ENCODE measurements around the gene TMEM232. TPM values are rescaled to one million over a fixed set of nuclear protein-coding genes. Genes with fewer than 3 reads are reported as not detected.

The TMEM232 gene
- total RNA-seq, 2 donors from 2014 or later, result 3.9 to 4.2 TPM

DNA sequence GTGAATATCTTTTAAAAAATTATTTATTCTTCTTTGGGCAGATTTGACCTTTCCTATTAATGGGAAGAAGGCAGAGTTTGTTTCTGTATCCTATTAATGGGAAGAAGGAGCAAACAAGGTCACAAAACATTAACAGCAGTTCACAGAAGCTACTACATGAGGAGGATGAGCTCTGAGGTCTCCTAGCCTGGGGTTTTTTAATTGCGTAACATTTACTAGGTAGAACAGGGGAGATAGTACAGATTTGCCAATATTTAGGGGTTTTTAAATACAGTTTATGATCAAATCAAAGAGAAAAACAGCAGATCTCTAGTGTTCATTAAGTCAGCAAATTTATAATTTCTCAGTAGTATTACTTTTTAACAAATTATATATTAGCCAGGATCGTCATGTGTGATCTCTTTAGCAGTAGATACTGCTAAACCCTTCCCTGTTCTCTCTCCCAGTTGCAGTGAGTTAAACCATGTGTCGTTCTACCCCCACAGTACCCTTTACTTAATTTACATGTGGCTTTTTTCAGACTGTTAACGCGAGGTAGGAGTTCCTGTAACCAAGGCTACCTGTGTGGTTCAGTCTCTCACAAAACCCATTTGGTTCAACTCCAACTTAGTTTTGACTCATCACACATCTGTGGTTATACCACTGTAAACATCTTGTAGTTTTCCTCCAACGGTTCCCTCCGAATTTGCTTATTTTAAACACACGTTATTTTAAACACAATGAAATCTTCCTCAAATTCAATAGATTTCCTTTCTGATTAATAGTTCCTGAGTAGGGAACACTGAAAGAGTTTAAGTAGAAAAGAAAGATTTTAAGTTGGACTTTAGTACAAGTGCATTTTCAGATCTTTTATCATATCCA lies 25.7 kb upstream of the TMEM232 start:
- Mint-ChIP-seq H3K9me3 (no peaks in the 10 kb centered on the region), H3K4me1 (no peaks in the 10 kb centered on the region), H3K4me3 (no peak overlapping the region), H3K27me3 (ENCODE audit: insufficient read depth) (no peaks in the 10 kb centered on the region), H3K36me3 (ENCODE audit: low read depth) (peaks cover 13% of the 10 kb centered on the region), H3K27ac (no peak overlapping the region)
- no peak overlapping the region for H3K9ac ChIP-seq (ENCODE audit: extremely low read depth, low read length, poor library complexity, severe bottlenecking)
- no peak for DNase-seq
- no peaks in the 10 kb centered on the region for H3K27me3 ChIP-seq (ENCODE audit: control insufficient read depth, insufficient read depth, low read length, poor library complexity, severe bottlenecking)
- no peak overlapping the region for H3K4me3 ChIP-seq (ENCODE audit: low read length)
- no peaks in the 10 kb centered on the region for H3K4me1 ChIP-seq (ENCODE audit: control insufficient read depth, insufficient read depth, low read length)
- TF ChIP-seq, protein P1, sequence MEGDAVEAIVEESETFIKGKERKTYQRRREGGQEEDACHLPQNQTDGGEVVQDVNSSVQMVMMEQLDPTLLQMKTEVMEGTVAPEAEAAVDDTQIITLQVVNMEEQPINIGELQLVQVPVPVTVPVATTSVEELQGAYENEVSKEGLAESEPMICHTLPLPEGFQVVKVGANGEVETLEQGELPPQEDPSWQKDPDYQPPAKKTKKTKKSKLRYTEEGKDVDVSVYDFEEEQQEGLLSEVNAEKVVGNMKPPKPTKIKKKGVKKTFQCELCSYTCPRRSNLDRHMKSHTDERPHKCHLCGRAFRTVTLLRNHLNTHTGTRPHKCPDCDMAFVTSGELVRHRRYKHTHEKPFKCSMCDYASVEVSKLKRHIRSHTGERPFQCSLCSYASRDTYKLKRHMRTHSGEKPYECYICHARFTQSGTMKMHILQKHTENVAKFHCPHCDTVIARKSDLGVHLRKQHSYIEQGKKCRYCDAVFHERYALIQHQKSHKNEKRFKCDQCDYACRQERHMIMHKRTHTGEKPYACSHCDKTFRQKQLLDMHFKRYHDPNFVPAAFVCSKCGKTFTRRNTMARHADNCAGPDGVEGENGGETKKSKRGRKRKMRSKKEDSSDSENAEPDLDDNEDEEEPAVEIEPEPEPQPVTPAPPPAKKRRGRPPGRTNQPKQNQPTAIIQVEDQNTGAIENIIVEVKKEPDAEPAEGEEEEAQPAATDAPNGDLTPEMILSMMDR (conservative IDR thresholded peaks at IDR 0.05), result no peak
- no peak overlapping the region for H3K27ac ChIP-seq (ENCODE audit: low read depth, low read length)
- 82 to 84% methylated on average over 3 to 8 of the region's 8 CpGs for WGBS, 2 experiments (ENCODE audit: insufficient coverage in 1 of 2, insufficient read length in 1 of 2)
- H3K9me3 ChIP-seq (ENCODE audit: control insufficient read depth, low read length), result no peaks in the 10 kb centered on the region
- H3K36me3 ChIP-seq (ENCODE audit: control insufficient read depth, insufficient read depth, low read length), result peaks cover 29% of the 10 kb centered on the region

GRCh38 chr5:110738812-110739651 lies 12.6 kb upstream of the TMEM232 start, which contains the start of gene SLC25A46:
SLC25A46 (plus strand) TSS chr5:110739007; CDS start chr5:110739120, 113 bp downstream.
- H3K36me3 ChIP-seq (ENCODE audit: control insufficient read depth, insufficient read depth, low read length), result peaks cover 2% of the 10 kb centered on the region
- peak; percentile 95 for DNase-seq
- H3K27ac Mint-ChIP-seq, result peak within 1 kb of the TSS; percentile 93
- peak within 1 kb of the TSS; percentile 85 for H3K27ac ChIP-seq (ENCODE audit: low read depth, low read length)
- peak within 1 kb of the TSS; percentile 96 for H3K4me3 Mint-ChIP-seq
- H3K36me3 Mint-ChIP-seq (ENCODE audit: low read depth), result peaks cover 3% of the 10 kb centered on the region
- TF ChIP-seq, protein P1 (conservative IDR thresholded peaks at IDR 0.05), result no peak
- peak within 1 kb of the TSS; percentile 54 for H3K9ac ChIP-seq (ENCODE audit: extremely low read depth, low read length, poor library complexity, severe bottlenecking)
- H3K9me3 ChIP-seq (ENCODE audit: control insufficient read depth, low read length), result no peaks in the 10 kb centered on the region
- 0 to 1% methylated on average over 28 to 62 of the region's 62 CpGs for WGBS, 2 experiments (ENCODE audit: insufficient coverage in 1 of 2, insufficient read length in 1 of 2)
- peak within 1 kb of the TSS; percentile 94 for H3K4me3 ChIP-seq (ENCODE audit: low read length)
- H3K27me3 Mint-ChIP-seq (ENCODE audit: insufficient read depth), result peaks cover 17% of the 10 kb centered on the region
- H3K9me3 Mint-ChIP-seq, result no peaks in the 10 kb centered on the region
- no peaks in the 10 kb centered on the region for H3K4me1 ChIP-seq (ENCODE audit: control insufficient read depth, insufficient read depth, low read length)
- H3K4me1 Mint-ChIP-seq, result peaks cover 8% of the 10 kb centered on the region
- H3K27me3 ChIP-seq (ENCODE audit: control insufficient read depth, insufficient read depth, low read length, poor library complexity, severe bottlenecking), result peaks cover 33% of the 10 kb centered on the region

GRCh38 chr5:110738503-110738811 lies 12.0 kb upstream of the TMEM232 start:
- Histone ChIP-seq H3K9me3 (ENCODE audit: control insufficient read depth, low read length) (no peaks in the 10 kb centered on the region), H3K27ac (ENCODE audit: low read depth, low read length) (no peak overlapping the region), H3K4me3 (ENCODE audit: low read length) (peak overlapping the region; percentile 94), H3K36me3 (ENCODE audit: control insufficient read depth, insufficient read depth, low read length) (no peaks in the 10 kb centered on the region), H3K9ac (ENCODE audit: extremely low read depth, low read length, poor library complexity, severe bottlenecking) (peak overlapping the region; percentile 54), H3K27me3 (ENCODE audit: control insufficient read depth, insufficient read depth, low read length, poor library complexity, severe bottlenecking) (peaks cover 34% of the 10 kb centered on the region), H3K4me1 (ENCODE audit: control insufficient read depth, insufficient read depth, low read length) (no peaks in the 10 kb centered on the region)
- 4 to 9% methylated on average over 5 to 14 of the region's 14 CpGs for WGBS, 2 experiments (ENCODE audit: insufficient coverage in 1 of 2, insufficient read length in 1 of 2)
- Mint-ChIP-seq H3K36me3 (ENCODE audit: low read depth) (peaks cover 3% of the 10 kb centered on the region), H3K9me3 (no peaks in the 10 kb centered on the region), H3K4me3 (peak overlapping the region; percentile 96), H3K27me3 (ENCODE audit: insufficient read depth) (peaks cover 18% of the 10 kb centered on the region), H3K4me1 (peaks cover 8% of the 10 kb centered on the region), H3K27ac (peak overlapping the region; percentile 93)
- TF ChIP-seq, protein P1 (conservative IDR thresholded peaks at IDR 0.05), result no peak
- DNase-seq, result no peak

Measured in endodermal cell (in vitro differentiated cells).